RWPE1 (cell line): ENCODE measurements around the gene PCDH9.
A peak's percentile ranks its signal among the peaks of the same experiment; 100 is the strongest.

Source experiments
- CTCF ChIA-PET: fragments of 350-600 bp; sonication (Branson Sonifier 250); formaldehyde crosslinking; extraction: SDS; loops from one replicate; lab custom pipeline; 2021; lab: Yijun Ruan, JAX
- POLR2A ChIA-PET: fragments of 400-600 bp; formaldehyde crosslinking; extraction: SDS; loops from one replicate; lab custom pipeline; 2020; ENCODE audit warnings: antibody characterized with exemption; ENCODE audit not compliant: low non-redundant PET; lab: Yijun Ruan, JAX
- DNase-seq: peaks from one replicate; pipeline ENCODE4 v3.0.0; 2012; ENCODE audit warnings: low spot score
- H3K27ac ChIP-seq: fragments of 450-650 bp; 2 replicates; pipeline ENCODE4 v1.5.1; 2017
- TF ChIP-seq, protein P1 (sequence below): fragments of 450-650 bp; conservative IDR thresholded peaks from 2 replicates; pipeline ENCODE4 v1.5.1; 2017; ENCODE audit warnings: low read depth, mild to moderate bottlenecking

Gene PCDH9

GRCh38 chr13:67232384-67232783, 2.2 kb upstream of the PCDH9 start:
- ChIA-PET POLR2A (no interaction called here), CTCF (interaction anchor here (0.7 kb wide), 1 partner anchor 382 kb away, joined by 5 read pairs; no protein-coding TSS in a partner anchor)
- TF ChIP-seq, protein P1, sequence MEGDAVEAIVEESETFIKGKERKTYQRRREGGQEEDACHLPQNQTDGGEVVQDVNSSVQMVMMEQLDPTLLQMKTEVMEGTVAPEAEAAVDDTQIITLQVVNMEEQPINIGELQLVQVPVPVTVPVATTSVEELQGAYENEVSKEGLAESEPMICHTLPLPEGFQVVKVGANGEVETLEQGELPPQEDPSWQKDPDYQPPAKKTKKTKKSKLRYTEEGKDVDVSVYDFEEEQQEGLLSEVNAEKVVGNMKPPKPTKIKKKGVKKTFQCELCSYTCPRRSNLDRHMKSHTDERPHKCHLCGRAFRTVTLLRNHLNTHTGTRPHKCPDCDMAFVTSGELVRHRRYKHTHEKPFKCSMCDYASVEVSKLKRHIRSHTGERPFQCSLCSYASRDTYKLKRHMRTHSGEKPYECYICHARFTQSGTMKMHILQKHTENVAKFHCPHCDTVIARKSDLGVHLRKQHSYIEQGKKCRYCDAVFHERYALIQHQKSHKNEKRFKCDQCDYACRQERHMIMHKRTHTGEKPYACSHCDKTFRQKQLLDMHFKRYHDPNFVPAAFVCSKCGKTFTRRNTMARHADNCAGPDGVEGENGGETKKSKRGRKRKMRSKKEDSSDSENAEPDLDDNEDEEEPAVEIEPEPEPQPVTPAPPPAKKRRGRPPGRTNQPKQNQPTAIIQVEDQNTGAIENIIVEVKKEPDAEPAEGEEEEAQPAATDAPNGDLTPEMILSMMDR = no peak
- H3K27ac ChIP-seq = no peak overlapping the region
- no peak for DNase-seq

DNA sequence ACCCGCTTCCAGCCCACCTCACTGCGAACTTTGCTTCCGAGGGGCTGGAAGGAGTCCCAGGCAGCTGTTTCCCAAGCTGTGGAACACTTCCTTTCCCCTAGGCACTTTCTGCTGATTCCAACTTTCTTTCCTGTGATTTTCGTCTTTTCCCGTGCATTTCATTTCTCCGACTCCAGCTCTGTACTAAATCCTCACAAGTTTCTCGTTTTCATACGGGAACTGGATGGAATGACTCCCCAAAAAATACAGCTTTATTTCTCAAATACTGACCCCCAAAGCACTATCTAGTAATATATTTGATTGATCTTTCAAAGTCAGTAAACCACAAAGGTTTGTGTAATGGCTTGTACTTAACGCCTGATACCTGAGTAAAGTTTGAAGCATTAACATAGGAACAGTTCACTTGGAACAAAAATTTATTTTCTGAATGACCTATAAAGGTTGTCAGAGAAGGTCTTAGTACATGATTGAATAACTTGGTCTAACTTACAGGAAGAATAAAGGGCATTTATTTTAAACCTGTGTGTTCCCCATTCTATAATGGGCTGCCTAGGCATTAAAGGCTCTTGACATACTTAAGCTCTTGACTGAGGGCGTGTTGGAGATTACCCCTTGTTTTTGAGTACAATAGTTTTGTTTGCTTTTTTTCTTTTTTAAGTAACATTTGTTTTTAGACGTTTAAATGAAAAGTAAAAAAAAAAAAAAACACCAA, 1.3 kb upstream of the PCDH9 start:
- peak overlapping the region; percentile 93 for H3K27ac ChIP-seq
- DNase-seq = no peak
- CTCF ChIA-PET = interaction anchor here (0.7 kb wide), 1 partner anchor 510 kb away, joined by 3 read pairs; no protein-coding TSS in a partner anchor
- POLR2A ChIA-PET = no interaction called here
- TF ChIP-seq, protein P1 = no peak

DNA sequence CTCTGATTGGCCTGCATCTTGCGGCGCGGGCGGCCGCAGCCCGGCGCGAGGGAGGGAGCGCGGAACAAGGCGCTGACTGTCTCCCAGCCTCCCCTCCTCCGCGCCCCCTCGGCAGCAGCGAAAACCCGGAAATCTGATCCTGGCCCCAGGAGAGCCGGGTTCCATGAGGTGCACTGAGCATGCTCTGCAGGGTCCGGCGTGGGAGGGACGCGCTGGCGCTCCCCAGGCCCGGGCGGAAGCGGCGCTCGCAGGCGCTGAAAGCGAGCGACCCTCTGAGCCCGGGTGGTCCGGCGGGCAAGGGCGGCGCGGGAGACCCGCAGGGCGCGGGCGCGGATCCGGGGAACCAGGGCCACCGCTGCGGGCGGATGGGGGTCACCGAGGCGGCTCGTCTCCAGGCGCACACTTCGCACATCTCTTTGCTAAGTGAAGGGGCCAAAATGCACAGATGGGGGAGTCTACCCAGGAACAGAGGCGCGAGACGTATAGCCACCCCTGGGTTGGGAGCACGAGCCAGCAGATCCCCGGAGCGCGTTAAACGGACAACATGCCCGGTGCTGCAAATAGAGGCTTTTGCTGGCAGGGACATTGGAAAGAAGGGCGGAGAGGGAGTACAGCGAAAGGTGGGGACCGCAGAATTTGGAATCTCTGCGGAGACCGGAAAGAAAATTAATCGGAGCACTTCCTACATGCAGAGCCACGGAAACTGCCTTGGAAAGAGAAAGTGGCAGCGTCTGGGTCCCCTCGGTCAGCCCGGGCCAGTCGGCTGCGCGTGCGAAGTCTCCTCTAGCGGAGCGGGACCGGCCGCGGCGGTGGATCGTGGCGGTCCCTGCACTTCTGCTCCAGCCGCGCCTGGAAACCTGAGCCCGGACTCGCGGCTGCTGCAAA, 510 bp upstream of the PCDH9 start:
- POLR2A ChIA-PET = no interaction called here

DNA sequence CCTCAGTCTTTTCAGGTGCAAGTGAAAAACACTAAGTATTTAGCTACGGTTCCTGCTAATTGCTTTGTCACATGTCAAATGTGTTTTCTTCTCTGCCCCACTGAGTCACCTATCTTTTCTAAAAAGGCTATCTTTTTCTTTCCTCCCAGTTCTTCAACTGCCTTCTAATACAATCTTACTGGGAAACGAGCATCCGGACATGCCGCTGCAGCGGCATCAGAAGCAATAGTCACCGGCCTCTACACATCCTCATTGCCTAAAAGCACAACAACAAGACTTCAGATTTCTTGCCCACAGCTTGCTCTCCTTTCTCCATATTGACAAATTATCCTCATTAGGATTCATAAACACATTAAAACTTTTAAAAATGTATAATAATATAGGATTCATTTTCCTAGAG, 1.2 kb downstream of the PCDH9 start:
- H3K27ac ChIP-seq = no peak overlapping the region
- no peak for DNase-seq
- TF ChIP-seq, protein P1 = no peak
- ChIA-PET CTCF (interaction anchor here (0.6 kb wide), 1 partner anchor 12 kb away, joined by 3 read pairs; no protein-coding TSS in a partner anchor), POLR2A (no interaction called here)

More for the DNA sequence above, 510 bp upstream of the PCDH9 start:
- CTCF ChIA-PET = no interaction called here
- peak; percentile 92 for DNase-seq
- TF ChIP-seq, protein P1 = no peak
- H3K27ac ChIP-seq = peak overlapping the region; percentile 93

DNA sequence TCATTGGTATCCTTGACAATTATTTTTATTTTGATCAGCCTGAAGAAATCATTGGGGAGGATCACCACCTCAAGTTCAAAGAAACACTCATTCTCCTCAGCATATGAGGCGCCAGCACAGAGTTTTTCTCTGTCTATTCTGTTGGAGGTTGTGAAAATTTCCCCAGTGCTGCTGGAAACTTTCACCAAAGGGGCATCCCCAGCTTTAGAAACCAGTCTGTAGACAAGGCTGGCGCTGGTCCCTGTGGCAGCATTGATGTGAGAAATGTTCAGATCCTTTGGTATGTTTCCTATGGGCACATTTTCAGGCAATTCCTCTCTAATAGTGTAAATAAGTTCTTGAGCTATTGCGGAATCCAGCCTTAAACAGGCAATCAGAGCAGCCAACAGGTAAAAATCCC, 2.1 kb downstream of the PCDH9 start:
- no peak overlapping the region for H3K27ac ChIP-seq
- POLR2A ChIA-PET = no interaction called here
- CTCF ChIA-PET = interaction anchor here (0.6 kb wide), 1 partner anchor 1698 kb away, joined by 5 read pairs; no protein-coding TSS in a partner anchor
- TF ChIP-seq, protein P1 = no peak
- no peak for DNase-seq
